ENCODE data around the gene MYO18B.

The MYO18B gene

GRCh38 chr22:25969901-25970300 lies 227.9 kb downstream of the MYO18B start:
- no CpG with 5 or more reads among the region's 2 CpGs for WGBS, 2 donors (ENCODE audit: extremely low coverage in 2 of 2, insufficient read length in 2 of 2, insufficient replicate concordance in 1 of 2)
- Histone ChIP-seq H2AFZ (ENCODE audit: low read length) (no peak overlapping the region), H3K79me1 (ENCODE audit: low read depth, low read length) (no peaks in the 10 kb centered on the region), H2BK12ac (ENCODE audit: low read length) (no peak overlapping the region), H3K9ac (ENCODE audit: low read depth, low read length, poor library complexity) (no peak overlapping the region), H3K36me3 (replicated peaks in 1 of 2; ENCODE audit: control insufficient read depth in 2 of 2, insufficient read depth in 2 of 2, low read length in 2 of 2) (no peaks in the 10 kb centered on the region), H3K4me2 (ENCODE audit: insufficient read depth, low read length, poor library complexity, severe bottlenecking) (no peak overlapping the region), H3K4me3 (ENCODE audit: low read length in 2 of 2) (no peak overlapping the region), H2BK120ac (ENCODE audit: low read depth, low read length) (no peak overlapping the region), H4K8ac (ENCODE audit: low read depth, low read length) (no peak overlapping the region), H2BK15ac (ENCODE audit: low read length) (no peak overlapping the region), H3K14ac (ENCODE audit: low read length) (no peak overlapping the region), H3K27me3 (ENCODE audit: control insufficient read depth in 3 of 3, insufficient read depth in 3 of 3, low read depth in 1 of 3, low read length in 3 of 3) (peaks cover 0 to 9% (median 0%) of the 10 kb centered on the region in 3 experiments), H3K23ac (ENCODE audit: low read depth, low read length, poor library complexity) (no peak overlapping the region), H3K27ac (replicated peaks; ENCODE audit: low read length) (peak overlapping the region; percentile 5), H2AK5ac (ENCODE audit: low read depth, low read length) (no peak overlapping the region), H3K9me3 (replicated peaks in 1 of 2; ENCODE audit: control insufficient read depth in 2 of 2, insufficient read depth in 1 of 2, low read depth in 1 of 2, low read length in 2 of 2) (no peaks in the 10 kb centered on the region), H3K18ac (ENCODE audit: low read length) (no peak overlapping the region), H3K4me1 (ENCODE audit: control insufficient read depth in 2 of 2, insufficient read depth in 1 of 2, low read depth in 1 of 2, low read length in 2 of 2) (peaks cover 0 to 13% of the 10 kb centered on the region in 2 donors), H2BK5ac (ENCODE audit: low read length) (no peak overlapping the region), H4K91ac (ENCODE audit: low read depth, low read length, poor library complexity) (no peak overlapping the region), H3K4ac (ENCODE audit: low read length) (no peak overlapping the region)
- no peak for DNase-seq (ENCODE audit: low spot score)

- H3K14ac ChIP-seq (ENCODE audit: low read length) = no peak overlapping the region
- H3K9ac ChIP-seq (ENCODE audit: low read depth, low read length, poor library complexity) = no peak overlapping the region
- peaks cover 0 to 9% (median 0%) of the 10 kb centered on the region in 3 experiments for H3K27me3 ChIP-seq (ENCODE audit: control insufficient read depth in 3 of 3, insufficient read depth in 3 of 3, low read depth in 1 of 3, low read length in 3 of 3)
- no peaks in the 10 kb centered on the region for H3K36me3 ChIP-seq (replicated peaks in 1 of 2; ENCODE audit: control insufficient read depth in 2 of 2, insufficient read depth in 2 of 2, low read length in 2 of 2)
- no peaks in the 10 kb centered on the region for H3K79me1 ChIP-seq (ENCODE audit: low read depth, low read length)
- no peak overlapping the region for H2AK5ac ChIP-seq (ENCODE audit: low read depth, low read length)
- peak overlapping the region; percentile 76 for H3K27ac ChIP-seq (replicated peaks; ENCODE audit: low read length)
- H3K9me3 ChIP-seq (replicated peaks in 1 of 2; ENCODE audit: control insufficient read depth in 2 of 2, insufficient read depth in 1 of 2, low read depth in 1 of 2, low read length in 2 of 2) = no peaks in the 10 kb centered on the region
- H3K18ac ChIP-seq (ENCODE audit: low read length) = no peak overlapping the region
- peak overlapping the region; percentile 43 for H3K4me2 ChIP-seq (ENCODE audit: insufficient read depth, low read length, poor library complexity, severe bottlenecking)
- H3K4ac ChIP-seq (ENCODE audit: low read length) = no peak overlapping the region
- H2BK5ac ChIP-seq (ENCODE audit: low read length) = no peak overlapping the region
- H3K4me1 ChIP-seq (ENCODE audit: control insufficient read depth in 2 of 2, insufficient read depth in 1 of 2, low read depth in 1 of 2, low read length in 2 of 2) = peaks cover 0 to 13% of the 10 kb centered on the region in 2 donors
- H2AFZ ChIP-seq (ENCODE audit: low read length) = no peak overlapping the region
- no peak overlapping the region for H4K8ac ChIP-seq (ENCODE audit: low read depth, low read length)
- H2BK12ac ChIP-seq (ENCODE audit: low read length) = peak overlapping the region; percentile 23
- H3K4me3 ChIP-seq (ENCODE audit: low read length in 2 of 2) = no peak overlapping the region
- H2BK15ac ChIP-seq (ENCODE audit: low read length) = no peak overlapping the region
- DNase-seq (ENCODE audit: low spot score) = peak; percentile 29
- no peak overlapping the region for H4K91ac ChIP-seq (ENCODE audit: low read depth, low read length, poor library complexity)
- H2BK120ac ChIP-seq (ENCODE audit: low read depth, low read length) = no peak overlapping the region
- no CpG with 5 or more reads among the region's 6 CpGs for WGBS, 2 donors (ENCODE audit: extremely low coverage in 2 of 2, insufficient read length in 2 of 2, insufficient replicate concordance in 1 of 2)
- no peak overlapping the region for H3K23ac ChIP-seq (ENCODE audit: low read depth, low read length, poor library complexity)
Measured at GRCh38 chr22:25970374-25970911, 228.5 kb downstream of the MYO18B start.

GRCh38 chr22:25970999-25971811 lies 229.2 kb downstream of the MYO18B start:
- Histone ChIP-seq H3K36me3 (replicated peaks in 1 of 2; ENCODE audit: control insufficient read depth in 2 of 2, insufficient read depth in 2 of 2, low read length in 2 of 2) (no peaks in the 10 kb centered on the region), H3K4me1 (ENCODE audit: control insufficient read depth in 2 of 2, insufficient read depth in 1 of 2, low read depth in 1 of 2, low read length in 2 of 2) (peaks cover 0 to 13% of the 10 kb centered on the region in 2 donors), H3K4me3 (ENCODE audit: low read length in 2 of 2) (no peak overlapping the region), H2AK5ac (ENCODE audit: low read depth, low read length) (no peak overlapping the region), H3K27me3 (ENCODE audit: control insufficient read depth in 3 of 3, insufficient read depth in 3 of 3, low read depth in 1 of 3, low read length in 3 of 3) (peaks cover 0 to 3% (median 0%) of the 10 kb centered on the region in 3 experiments), H3K4ac (ENCODE audit: low read length) (no peak overlapping the region), H3K27ac (replicated peaks; ENCODE audit: low read length) (peak overlapping the region; percentile 56), H3K18ac (ENCODE audit: low read length) (no peak overlapping the region), H3K4me2 (ENCODE audit: insufficient read depth, low read length, poor library complexity, severe bottlenecking) (no peak overlapping the region), H3K23ac (ENCODE audit: low read depth, low read length, poor library complexity) (no peak overlapping the region), H3K9me3 (replicated peaks in 1 of 2; ENCODE audit: control insufficient read depth in 2 of 2, insufficient read depth in 1 of 2, low read depth in 1 of 2, low read length in 2 of 2) (no peaks in the 10 kb centered on the region), H2BK12ac (ENCODE audit: low read length) (no peak overlapping the region), H2BK15ac (ENCODE audit: low read length) (no peak overlapping the region), H3K9ac (ENCODE audit: low read depth, low read length, poor library complexity) (no peak overlapping the region), H3K79me1 (ENCODE audit: low read depth, low read length) (no peaks in the 10 kb centered on the region), H2AFZ (ENCODE audit: low read length) (no peak overlapping the region), H2BK120ac (ENCODE audit: low read depth, low read length) (no peak overlapping the region), H3K14ac (ENCODE audit: low read length) (no peak overlapping the region), H2BK5ac (ENCODE audit: low read length) (no peak overlapping the region), H4K8ac (ENCODE audit: low read depth, low read length) (no peak overlapping the region), H4K91ac (ENCODE audit: low read depth, low read length, poor library complexity) (no peak overlapping the region)
- DNase-seq (ENCODE audit: low spot score) = no peak
- no CpG with 5 or more reads among the region's 9 CpGs for WGBS, 2 donors (ENCODE audit: extremely low coverage in 2 of 2, insufficient read length in 2 of 2, insufficient replicate concordance in 1 of 2)

- Histone ChIP-seq H3K36me3 (replicated peaks in 1 of 2; ENCODE audit: control insufficient read depth in 2 of 2, insufficient read depth in 2 of 2, low read length in 2 of 2) (no peaks in the 10 kb centered on the region), H4K91ac (ENCODE audit: low read depth, low read length, poor library complexity) (no peak overlapping the region), H2BK12ac (ENCODE audit: low read length) (no peak overlapping the region), H3K4me2 (ENCODE audit: insufficient read depth, low read length, poor library complexity, severe bottlenecking) (no peak overlapping the region), H3K14ac (ENCODE audit: low read length) (no peak overlapping the region), H2BK120ac (ENCODE audit: low read depth, low read length) (no peak overlapping the region), H3K9me3 (replicated peaks in 1 of 2; ENCODE audit: control insufficient read depth in 2 of 2, insufficient read depth in 1 of 2, low read depth in 1 of 2, low read length in 2 of 2) (no peaks in the 10 kb centered on the region), H3K79me1 (ENCODE audit: low read depth, low read length) (no peaks in the 10 kb centered on the region), H3K9ac (ENCODE audit: low read depth, low read length, poor library complexity) (no peak overlapping the region), H3K27ac (replicated peaks; ENCODE audit: low read length) (no peak overlapping the region), H2AFZ (ENCODE audit: low read length) (no peak overlapping the region), H2AK5ac (ENCODE audit: low read depth, low read length) (no peak overlapping the region), H2BK5ac (ENCODE audit: low read length) (no peak overlapping the region), H3K18ac (ENCODE audit: low read length) (no peak overlapping the region), H4K8ac (ENCODE audit: low read depth, low read length) (no peak overlapping the region), H3K4ac (ENCODE audit: low read length) (no peak overlapping the region), H3K4me3 (ENCODE audit: low read length in 2 of 2) (no peak overlapping the region), H3K27me3 (ENCODE audit: control insufficient read depth in 3 of 3, insufficient read depth in 3 of 3, low read depth in 1 of 3, low read length in 3 of 3) (no peaks in the 10 kb centered on the region), H3K4me1 (ENCODE audit: control insufficient read depth in 2 of 2, insufficient read depth in 1 of 2, low read depth in 1 of 2, low read length in 2 of 2) (peaks cover 0 to 13% of the 10 kb centered on the region in 2 donors), H3K23ac (ENCODE audit: low read depth, low read length, poor library complexity) (no peak overlapping the region), H2BK15ac (ENCODE audit: low read length) (no peak overlapping the region)
- DNase-seq (ENCODE audit: low spot score) = no peak
- no CpG with 5 or more reads among the region's 9 CpGs for WGBS, 2 donors (ENCODE audit: extremely low coverage in 2 of 2, insufficient read length in 2 of 2, insufficient replicate concordance in 1 of 2)
Measured at GRCh38 chr22:25972397-25972796, 230.4 kb downstream of the MYO18B start.

All from neuronal stem cell (in vitro differentiated cells).